ENCODE data around the gene ANO3. TPM values are rescaled to one million over a fixed set of nuclear protein-coding genes. Genes with fewer than 3 reads are reported as not detected.

Gene ANO3
- total and polyA plus RNA-seq, 2 experiments from 2014 or later: not detected

- peaks cover 2% of the 10 kb centered on the region; the same call in 2 of the 3 replicates for H3K4me1 Mint-ChIP-seq
These were observed 377.0 kb downstream of the ANO3 start for GRCh38 chr11:26708736-26709456.

More at GRCh38 chr11:26708736-26709456, 377.0 kb downstream of the ANO3 start:
- Mint-ChIP-seq H3K27me3 (ENCODE audit: insufficient read depth, low read depth, poor library complexity) (no peaks in the 10 kb centered on the region), H3K9me3 (no peaks in the 10 kb centered on the region), H3K27ac (no peak overlapping the region), H3K4me3 (no peak overlapping the region), H3K36me3 (ENCODE audit: low read depth) (no peaks in the 10 kb centered on the region)
- no peaks in the 10 kb centered on the region for H4K20me1 ChIP-seq (replicated peaks; ENCODE audit: insufficient read depth)
- no peaks in the 10 kb centered on the region; the same call in 1 of the 2 replicates for H3K9me2 ChIP-seq (ENCODE audit: insufficient read depth)
- H3K4me3 ChIP-seq: no peak overlapping the region
- no peak overlapping the region for H2AFZ ChIP-seq
- H3K27ac ChIP-seq (ENCODE audit: low read depth): no peak overlapping the region
- H3F3A ChIP-seq (replicated peaks; ENCODE audit: low read depth): no peaks in the 10 kb centered on the region
- H3K4me1 ChIP-seq (ENCODE audit: insufficient read depth): peaks cover under 1% of the 10 kb centered on the region; the same call in 1 of the 2 replicates
- no peaks in the 10 kb centered on the region for H3K79me2 ChIP-seq (replicated peaks; ENCODE audit: insufficient read depth)
- DNase-seq (ENCODE audit: low spot score): no peak
- no peak for TF ChIP-seq ZNF462 (CRISPR knock-in tag; IDR thresholded peaks at IDR 0.05)
- TF ChIP-seq POLR2AphosphoS5 (IDR thresholded peaks at IDR 0.05; ENCODE audit: low read depth): no peak
- TF ChIP-seq, protein P1, sequence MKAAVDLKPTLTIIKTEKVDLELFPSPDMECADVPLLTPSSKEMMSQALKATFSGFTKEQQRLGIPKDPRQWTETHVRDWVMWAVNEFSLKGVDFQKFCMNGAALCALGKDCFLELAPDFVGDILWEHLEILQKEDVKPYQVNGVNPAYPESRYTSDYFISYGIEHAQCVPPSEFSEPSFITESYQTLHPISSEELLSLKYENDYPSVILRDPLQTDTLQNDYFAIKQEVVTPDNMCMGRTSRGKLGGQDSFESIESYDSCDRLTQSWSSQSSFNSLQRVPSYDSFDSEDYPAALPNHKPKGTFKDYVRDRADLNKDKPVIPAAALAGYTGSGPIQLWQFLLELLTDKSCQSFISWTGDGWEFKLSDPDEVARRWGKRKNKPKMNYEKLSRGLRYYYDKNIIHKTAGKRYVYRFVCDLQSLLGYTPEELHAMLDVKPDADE (IDR thresholded peaks at IDR 0.05): no peak
- no peak for TF ChIP-seq CTCF (conservative IDR thresholded peaks at IDR 0.05; ENCODE audit: low read depth in 2 of 2)
- TF ChIP-seq CREB1 (CRISPR knock-in tag; IDR thresholded peaks at IDR 0.05; ENCODE audit: low read depth): no peak
- TF ChIP-seq NANOG (IDR thresholded peaks at IDR 0.05; ENCODE audit: borderline replicate concordance): no peak
- no peak for TF ChIP-seq EZH2phosphoT487 (IDR thresholded peaks at IDR 0.05; ENCODE audit: unreplicated experiment)
- TF ChIP-seq EZH2 (IDR thresholded peaks at IDR 0.05; ENCODE audit: low read depth, unreplicated experiment): no peak
- no peak for TF ChIP-seq ZNF331 (CRISPR knock-in tag; IDR thresholded peaks at IDR 0.05; ENCODE audit: low read depth)
- TF ChIP-seq ZNF114 (CRISPR knock-in tag; IDR thresholded peaks at IDR 0.05): no peak
- no peak for TF ChIP-seq REST (IDR thresholded peaks at IDR 0.05; ENCODE audit: unreplicated experiment)
- TF ChIP-seq STAT1 (IDR thresholded peaks at IDR 0.05; ENCODE audit: unreplicated experiment): no peak
- no peak for TF ChIP-seq JUNB (IDR thresholded peaks at IDR 0.05; ENCODE audit: unreplicated experiment)
- H3K4me2 ChIP-seq: no peak overlapping the region
- H3K27me3 ChIP-seq (ENCODE audit: insufficient read depth): no peaks in the 10 kb centered on the region
- no peaks in the 10 kb centered on the region for H3K36me3 ChIP-seq (ENCODE audit: insufficient read depth)
- no peak for ATAC-seq

Data from GM23338 (cell line).